Lung microvascular endothelial cell (primary cell): ENCODE data around the gene NCOR2. TPM values are rescaled to one million over a fixed set of nuclear protein-coding genes. Genes with fewer than 3 reads are reported as not detected.
A peak's percentile ranks its signal among the peaks of the same experiment; 100 is the strongest.
"Not testable (repeated sequence)": the region's sequence is repeated elsewhere in the genome, so short reads cannot be mapped to it uniquely, and the experiment has no call there.

Experiments used
- DNase-seq, 2 donors: peaks; one replicate each; pipeline versions ENCODE4 v3.0.0 to v3.0.0-alpha.2; 2010; ENCODE audit warnings: low read depth in 2 of 2
- total RNA-seq: library from RNA; depleted of rRNA; stranded (reverse); fragments of >200 nt; gene quantifications from 2 replicates; pipeline ENCODE4 v1.2.1, GENCODE V29; 2014

Gene NCOR2
- total RNA-seq, 1 donor from 2014 or later, result 10.5 TPM

DNA sequence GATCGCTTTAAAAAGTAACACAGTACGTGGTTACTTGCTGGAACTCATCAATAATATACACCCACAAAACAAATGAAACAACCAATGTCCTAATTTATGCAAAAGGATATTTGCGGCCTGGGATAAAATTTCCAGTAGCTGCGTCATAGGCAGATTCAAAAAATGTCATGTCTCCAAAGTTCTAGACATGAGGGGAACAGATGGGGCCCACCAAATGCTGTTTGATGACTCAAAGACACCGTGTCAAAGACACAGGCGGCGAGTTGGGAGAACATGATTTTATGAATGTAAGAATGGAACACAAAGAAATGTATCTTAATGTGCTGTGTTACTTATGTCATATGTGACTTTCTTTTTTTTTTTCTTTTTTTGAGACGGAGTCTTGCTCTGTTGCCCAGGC lies 34.3 kb upstream of the NCOR2 start:
- DNase-seq, result no peak

- DNase-seq, result no peak
Observed at GRCh38 chr12:124599074-124599999, 31.9 kb upstream of the NCOR2 start.

DNA sequence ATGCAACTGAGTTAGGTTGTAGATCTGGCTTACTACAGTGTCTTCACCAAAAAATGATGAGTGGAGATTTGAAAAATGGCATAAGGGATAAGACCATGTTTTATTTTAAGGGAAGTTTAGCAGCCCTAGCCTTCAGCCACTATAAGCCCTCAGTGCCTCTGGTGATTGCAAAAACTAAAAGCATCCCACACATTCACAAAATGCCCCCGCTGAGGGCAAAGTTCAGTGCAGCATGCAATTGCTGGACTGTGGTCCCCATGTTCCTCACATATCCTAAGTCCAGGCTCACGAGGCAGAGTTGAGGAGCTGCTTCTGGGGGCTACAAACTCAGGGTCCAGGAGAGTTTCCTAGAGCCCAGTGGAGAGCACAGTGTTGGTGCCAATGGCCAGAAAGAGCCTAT lies 29.6 kb upstream of the NCOR2 start:
- no peak for DNase-seq

- DNase-seq, result no peak
Observed at GRCh38 chr12:124595444-124595843, 28.0 kb upstream of the NCOR2 start.

GRCh38 chr12:124594851-124595250 lies 27.4 kb upstream of the NCOR2 start:
- DNase-seq, result no peak

DNA sequence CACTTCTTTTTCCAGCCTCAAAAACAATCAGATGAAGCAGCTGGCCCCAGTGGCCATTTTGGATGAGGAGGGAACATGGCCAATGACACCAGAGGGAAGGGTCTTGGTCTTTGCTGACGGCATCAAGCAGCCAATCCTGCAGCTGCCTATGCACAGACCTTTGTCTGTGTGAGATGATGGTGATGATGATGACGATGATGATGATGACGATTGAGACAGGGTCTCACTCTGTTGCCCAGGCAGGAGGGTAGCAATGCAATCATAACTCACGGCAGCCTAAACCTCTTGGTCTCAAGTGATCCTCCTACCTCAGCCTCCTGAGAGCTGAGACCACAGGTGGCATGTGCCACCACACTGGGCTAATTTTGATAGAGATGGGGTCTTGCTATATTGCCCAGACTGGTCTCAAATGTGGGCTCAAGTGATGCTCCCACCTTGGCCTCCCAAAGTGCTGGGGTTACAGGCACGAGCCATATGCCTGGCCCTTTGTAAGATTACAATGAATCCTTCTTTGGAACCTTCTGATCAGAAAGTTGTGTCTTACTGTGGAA lies 26.5 kb upstream of the NCOR2 start:
- no peak for DNase-seq

DNA sequence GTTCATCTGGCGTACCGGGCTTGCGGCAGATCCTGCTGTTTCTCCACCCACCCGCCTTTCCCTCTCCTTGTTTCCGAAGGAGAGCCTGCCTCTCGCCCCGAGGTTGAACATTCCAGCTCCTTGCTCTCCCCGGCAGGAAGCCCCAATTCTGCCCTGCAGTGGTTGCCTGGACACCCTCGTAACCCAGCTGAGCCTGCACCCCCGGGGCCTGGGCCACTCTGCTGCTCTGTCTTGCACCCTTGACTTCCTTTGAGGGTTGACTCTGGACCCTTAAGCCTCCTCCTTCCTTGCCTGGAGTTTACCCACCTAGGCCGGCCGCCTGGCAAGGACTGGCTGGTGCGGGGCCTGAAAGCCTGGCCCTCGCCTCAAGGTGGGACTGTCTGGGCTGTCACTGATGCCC lies 25.8 kb upstream of the NCOR2 start:
- DNase-seq, result no peak

DNA sequence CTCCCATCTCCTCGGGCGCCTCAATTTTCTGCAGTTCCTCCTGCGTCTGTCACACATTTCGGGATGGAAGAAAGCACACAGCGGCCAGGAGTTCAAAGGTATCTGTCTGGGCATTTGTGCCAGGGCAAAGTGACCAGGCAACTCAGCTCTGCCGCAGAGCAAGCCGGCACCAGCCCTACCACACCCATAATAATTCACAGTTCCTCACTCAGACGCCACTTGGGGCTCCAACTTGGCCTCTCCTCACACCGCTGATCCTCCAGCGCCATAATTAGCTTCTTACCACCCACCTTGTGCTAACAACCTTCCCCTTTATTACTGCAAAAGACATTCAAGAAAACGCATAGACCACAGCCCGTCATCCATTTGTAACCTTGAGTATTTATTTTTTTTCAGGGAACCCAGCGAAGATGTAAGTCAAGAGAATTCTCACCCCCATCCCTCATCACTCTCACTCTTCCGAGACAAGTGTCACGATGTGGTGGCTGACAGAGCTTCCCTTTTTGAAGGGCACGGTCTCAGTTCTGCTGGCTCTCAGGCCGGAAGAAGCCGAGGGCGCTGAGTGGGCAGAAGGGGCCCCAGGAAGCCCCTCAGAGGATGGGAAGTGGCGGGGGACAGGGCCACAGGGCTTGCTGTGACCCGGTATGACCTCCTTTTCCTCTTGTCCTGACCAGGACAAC lies 25.2 kb upstream of the NCOR2 start:
- DNase-seq, result no peak

DNA sequence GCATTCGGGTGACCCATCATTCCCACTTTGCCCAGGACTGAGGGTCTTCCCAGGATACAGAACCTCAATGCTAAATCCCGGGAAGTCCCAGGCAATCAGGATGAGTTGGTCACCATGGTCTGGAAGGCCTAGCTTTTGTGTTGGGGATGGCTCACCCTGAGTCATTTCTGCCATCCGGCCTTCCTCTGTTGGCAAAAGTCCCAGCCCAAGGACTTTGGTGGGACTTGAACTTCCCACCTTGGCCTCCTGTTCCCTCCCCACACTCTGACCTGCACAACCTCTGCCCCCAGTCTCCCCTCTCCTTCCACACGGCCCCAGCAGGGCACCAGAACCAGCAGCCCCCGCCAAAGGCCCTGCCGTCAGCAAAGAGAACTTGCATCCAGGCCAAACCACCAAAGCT lies 24.6 kb upstream of the NCOR2 start:
- peak; percentile 72 to 92 for DNase-seq

GRCh38 chr12:124590447-124590846 lies 23.0 kb upstream of the NCOR2 start:
- DNase-seq, result no peak

GRCh38 chr12:124588751-124589267 lies 21.4 kb upstream of the NCOR2 start:
- peak; percentile 69 to 94 for DNase-seq

GRCh38 chr12:124588018-124588634 lies 20.7 kb upstream of the NCOR2 start:
- no peak for DNase-seq

DNA sequence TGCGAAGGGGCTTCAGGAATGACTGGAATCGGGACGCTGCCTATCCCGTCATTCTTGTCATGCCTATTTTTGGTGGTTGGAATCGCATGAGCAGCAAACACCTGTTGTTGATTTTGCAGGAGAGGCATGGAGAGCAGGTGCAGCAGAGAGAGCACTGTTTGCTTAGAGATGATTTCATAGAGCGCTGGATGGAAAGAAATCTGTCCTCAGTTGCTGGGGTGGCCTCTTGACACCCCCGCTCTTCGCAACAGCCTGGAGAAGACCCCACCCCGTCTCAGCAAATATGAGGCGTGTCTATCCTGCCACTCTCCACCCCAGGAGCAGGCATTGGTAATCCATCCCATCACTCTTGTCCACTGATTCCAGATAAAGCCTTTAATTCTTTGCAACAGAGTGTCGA lies 19.3 kb upstream of the NCOR2 start:
- DNase-seq, result no peak

DNA sequence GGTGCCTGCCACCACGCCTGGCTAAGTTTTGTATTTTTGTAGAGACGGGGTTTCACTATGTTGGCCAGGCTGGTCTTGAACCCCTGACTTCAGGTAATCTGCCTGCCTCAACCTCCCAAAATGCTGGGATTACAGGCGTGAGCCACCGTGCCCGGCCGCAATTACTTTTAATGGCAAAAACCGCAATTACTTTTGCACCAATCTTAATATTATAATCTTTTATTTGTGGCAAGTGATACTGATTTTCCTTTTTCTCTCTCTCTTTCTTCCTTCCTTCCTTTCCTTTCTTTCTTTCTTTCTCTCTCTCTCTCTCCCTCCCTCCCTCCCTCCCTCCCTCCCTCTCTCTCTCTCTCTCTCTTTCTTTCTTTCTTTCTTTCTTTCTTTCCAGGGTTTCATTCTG lies 17.1 kb upstream of the NCOR2 start:
- not testable (repeated sequence) for DNase-seq

DNA sequence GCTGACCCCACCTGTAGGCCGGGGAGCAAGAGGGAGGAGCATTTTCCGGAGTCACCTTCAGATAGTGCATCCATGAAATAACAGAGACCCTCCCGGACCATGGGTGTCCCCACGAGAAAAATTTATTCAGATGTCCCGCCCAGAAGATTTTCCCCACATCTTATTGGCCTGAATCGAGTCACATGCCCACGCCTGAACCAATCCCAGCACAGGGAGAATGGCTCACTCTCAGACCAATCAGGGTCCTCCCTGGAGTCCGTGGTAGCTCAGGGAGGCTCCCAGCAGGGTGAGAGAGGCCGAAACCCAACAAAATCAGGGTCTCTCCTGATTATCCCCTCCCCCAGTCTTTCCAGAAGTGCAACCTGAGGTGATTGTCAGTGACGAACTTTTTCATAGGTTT lies 16.4 kb upstream of the NCOR2 start:
- no peak for DNase-seq

- no peak for DNase-seq
Observed at GRCh38 chr12:124582108-124582424, 14.7 kb upstream of the NCOR2 start.

- DNase-seq, result peak; percentile 63 to 88
Observed at GRCh38 chr12:124581307-124582107, 14.1 kb upstream of the NCOR2 start.

DNA sequence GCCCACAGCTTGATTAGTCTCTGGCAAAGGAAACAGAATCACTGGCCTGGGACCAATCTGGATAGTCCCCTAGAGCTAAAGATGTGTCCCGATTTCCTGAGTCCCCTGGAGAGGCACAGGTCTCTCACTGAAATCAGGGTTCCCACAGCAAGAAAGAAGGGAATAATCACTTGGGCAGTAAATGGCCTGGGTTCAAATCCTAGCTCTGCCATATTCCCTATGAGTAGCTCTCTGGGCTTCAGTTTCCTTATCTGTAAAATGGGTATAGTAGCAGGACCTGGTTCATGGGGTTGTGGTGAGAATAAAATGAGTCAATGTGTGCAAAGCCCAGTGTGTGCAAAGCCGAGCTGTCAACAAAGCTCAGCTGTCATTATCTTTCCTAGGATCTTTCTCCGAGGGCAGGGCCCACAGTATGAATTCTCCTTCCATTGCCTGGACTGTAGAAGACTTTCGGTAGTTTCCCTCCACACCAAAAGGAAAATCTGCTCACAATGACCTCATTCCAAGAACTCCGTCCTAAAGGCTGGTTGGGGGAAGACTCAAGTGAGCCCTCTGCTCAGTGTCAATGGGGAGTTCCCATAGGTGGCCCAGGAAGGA lies 12.6 kb upstream of the NCOR2 start:
- DNase-seq, result no peak

DNA sequence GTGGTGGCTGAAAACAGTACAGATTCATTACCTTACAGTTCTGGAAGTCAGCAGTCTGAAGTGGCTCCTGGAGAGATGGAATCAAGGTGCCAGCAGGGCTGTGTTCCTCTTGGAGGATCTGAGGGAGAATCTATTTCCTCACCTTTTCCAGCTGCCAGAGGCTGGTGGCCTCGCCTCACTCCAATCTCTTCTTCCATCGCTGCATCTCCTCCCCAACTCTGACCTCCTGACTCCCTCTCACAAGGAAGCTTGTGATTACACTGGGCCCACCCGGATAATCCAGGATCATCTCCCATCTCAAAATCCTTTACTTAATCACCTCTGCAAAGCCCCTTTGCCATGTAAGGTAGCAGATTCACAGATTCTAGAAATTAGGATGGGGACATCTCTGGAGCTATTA lies 11.4 kb upstream of the NCOR2 start:
- no peak for DNase-seq

DNA sequence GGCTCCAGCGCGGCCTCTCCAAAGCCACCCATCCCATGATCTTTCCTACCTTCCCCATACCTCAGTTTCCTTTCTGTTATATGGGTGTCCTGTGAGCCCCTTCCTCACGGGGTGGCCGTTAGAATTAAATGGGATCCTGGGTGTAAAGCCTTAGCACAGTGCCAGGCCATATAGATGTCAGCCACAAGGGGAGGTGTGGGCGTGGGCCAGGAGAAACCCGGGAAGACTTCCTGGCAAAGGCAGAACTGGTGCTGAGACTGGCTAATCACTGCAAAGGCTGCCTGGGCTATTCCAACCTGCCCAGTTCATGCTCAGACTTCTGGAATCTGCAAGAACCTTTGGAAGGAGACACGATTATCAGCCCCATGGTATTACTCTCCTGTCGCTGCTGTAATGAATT lies 11.0 kb upstream of the NCOR2 start:
- DNase-seq, result no peak

DNA sequence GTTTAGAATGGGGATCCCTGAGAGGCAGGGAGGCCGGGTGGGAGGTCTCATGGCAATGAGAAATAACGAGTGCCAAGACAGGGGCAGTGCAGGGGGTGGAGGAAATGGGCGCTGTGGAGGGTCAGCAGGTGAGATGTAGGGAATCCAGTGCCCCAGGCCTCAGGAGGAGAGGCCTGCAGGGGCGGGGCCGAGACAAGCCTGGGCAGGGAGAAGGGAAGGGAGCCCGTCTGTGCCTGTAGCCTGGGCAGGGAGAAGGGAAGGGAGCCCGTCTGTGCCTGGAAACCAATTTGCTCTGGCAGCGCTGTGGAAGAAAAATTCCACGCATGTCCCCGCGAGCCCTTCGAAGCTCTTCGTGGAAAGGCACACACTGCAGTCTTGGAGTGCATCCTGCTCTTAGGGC lies 10.6 kb upstream of the NCOR2 start:
- DNase-seq, result no peak
